NT2/D1 (cell line): Measurements from ENCODE around the gene NAGK.

Experiments used
- SUZ12 ChIP-seq: IDR thresholded peaks from 2 replicates; pipeline ENCODE4 v1.6.1; 2011; ENCODE audit not compliant: insufficient read length, insufficient read depth; ENCODE audit errors: extremely low read depth
- YY1 ChIP-seq: IDR thresholded peaks from 2 replicates; pipeline ENCODE4 v1.6.1; 2011; ENCODE audit not compliant: insufficient read length, insufficient read depth
- ZNF274 ChIP-seq: IDR thresholded peaks from 2 replicates; pipeline ENCODE4 v1.6.1; 2011; ENCODE audit warnings: mild to moderate bottlenecking, low read depth, low read length

- no peak for TF ChIP-seq ZNF274
- TF ChIP-seq YY1, result no peak
- no peak for TF ChIP-seq SUZ12
These were observed 7.6 kb upstream of the NAGK start for GRCh38 chr2:71060871-71061270.
